ENCODE data around the gene TSPO2.

TSPO2 gene

GRCh38 chr6:41078101-41078500 lies 35.8 kb downstream of the TSPO2 start:
- DNase-seq: no peak

GRCh38 chr6:41079080-41079479 lies 36.8 kb downstream of the TSPO2 start:
- no peak for DNase-seq

- DNase-seq: no peak
Observed at GRCh38 chr6:41080621-41081020, 38.4 kb downstream of the TSPO2 start.

- DNase-seq: no peak
Observed at GRCh38 chr6:41083072-41083471, 40.8 kb downstream of the TSPO2 start.

GRCh38 chr6:41085182-41085581 lies 42.9 kb downstream of the TSPO2 start:
- DNase-seq: no peak

- DNase-seq: no peak
Observed at GRCh38 chr6:41088451-41088850, 46.2 kb downstream of the TSPO2 start.

GRCh38 chr6:41090841-41091761 lies 48.8 kb downstream of the TSPO2 start:
- no peak for DNase-seq

GRCh38 chr6:41092421-41093140 lies 50.3 kb downstream of the TSPO2 start:
- DNase-seq: peak; percentile 12

- DNase-seq: no peak
Observed at GRCh38 chr6:41093729-41094128, 51.5 kb downstream of the TSPO2 start.
